ENCODE data around the gene CASS4. TPM values are rescaled to one million over a fixed set of nuclear protein-coding genes. Genes with fewer than 3 reads are reported as not detected.

Gene CASS4
- total RNA-seq, 1 experiment from 2014 or later: not detected

DNA sequence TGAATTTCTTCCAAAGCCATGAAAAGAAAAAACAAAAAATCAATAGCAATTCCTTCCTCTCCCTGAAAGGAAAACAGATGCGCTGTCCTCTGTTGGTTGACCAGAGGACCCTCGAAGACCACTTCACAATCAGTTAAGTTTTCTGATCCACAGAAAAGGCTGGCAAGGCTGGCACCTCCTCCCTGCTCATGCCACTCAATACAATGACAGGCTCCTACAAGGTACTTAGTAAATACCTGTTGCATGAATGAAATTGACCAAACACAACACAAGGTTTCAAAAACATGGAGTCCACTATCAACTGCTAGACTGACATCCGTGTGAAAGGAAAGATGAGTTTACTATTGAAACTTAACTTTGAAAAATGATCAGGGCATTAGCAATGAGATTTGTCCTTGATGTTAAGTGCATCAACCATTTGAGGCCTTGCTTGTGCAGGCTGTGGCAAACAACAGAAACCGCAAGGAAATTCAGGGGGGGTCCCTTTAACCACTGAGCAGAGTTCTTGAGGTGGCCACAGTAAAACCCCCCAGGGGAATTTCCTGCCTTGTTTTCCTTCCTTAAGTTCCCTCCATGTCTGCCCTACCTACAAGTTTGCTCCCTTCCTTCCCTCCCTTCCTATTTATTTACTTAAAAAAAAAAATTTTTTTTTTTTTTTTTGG, 28.4 kb downstream of the CASS4 start:
- Histone ChIP-seq H3K27ac (ENCODE audit: insufficient read length, low read depth, low read length) (no peak overlapping the region), H2AFZ (ENCODE audit: low read length) (no peak overlapping the region), H4K8ac (replicated peaks; ENCODE audit: insufficient read length, low read depth, low read length) (no peak overlapping the region), H3K23ac (ENCODE audit: insufficient read length, low read depth, low read length) (no peak overlapping the region), H3K14ac (ENCODE audit: insufficient read depth, low read length) (no peak overlapping the region), H4K91ac (ENCODE audit: insufficient read length, low read depth, low read length) (no peak overlapping the region), H3K27me3 (ENCODE audit: insufficient read depth, low read length) (no peaks in the 10 kb centered on the region), H3K9ac (ENCODE audit: extremely low read depth, insufficient read length, low read length) (no peak overlapping the region), H3K79me1 (ENCODE audit: insufficient read depth, low read depth, low read length, poor library complexity, severe bottlenecking) (no peaks in the 10 kb centered on the region), H2BK120ac (ENCODE audit: low read depth, low read length, poor library complexity, severe bottlenecking) (no peak overlapping the region), H3K4ac (ENCODE audit: low read depth, low read length) (no peak overlapping the region), H3K79me2 (ENCODE audit: insufficient read depth, low read length) (no peaks in the 10 kb centered on the region), H3K18ac (ENCODE audit: insufficient read length, low read depth, low read length) (no peak overlapping the region), H2AK5ac (ENCODE audit: insufficient read length, low read length) (no peak overlapping the region), H2BK12ac (ENCODE audit: insufficient read length, low read depth, low read length) (no peak overlapping the region), H4K20me1 (ENCODE audit: control insufficient read depth, insufficient read depth, insufficient read length) (no peaks in the 10 kb centered on the region), H3K9me3 (ENCODE audit: control insufficient read depth, low read depth, low read length) (no peaks in the 10 kb centered on the region), H2BK5ac (ENCODE audit: insufficient read length, low read length) (no peak overlapping the region), H2BK15ac (ENCODE audit: low read depth, low read length) (no peak overlapping the region), H3K23me2 (ENCODE audit: insufficient read length, low read depth, low read length, poor library complexity, severe bottlenecking) (no peaks in the 10 kb centered on the region), H3K56ac (ENCODE audit: insufficient read length, low read depth, low read length) (no peak overlapping the region), H3T11ph (ENCODE audit: low read length) (no peak overlapping the region), H3K4me1 (ENCODE audit: insufficient read depth, low read length) (no peaks in the 10 kb centered on the region), H3K4me2 (ENCODE audit: insufficient read depth, insufficient read length, low read length) (no peak overlapping the region), H4K5ac (ENCODE audit: insufficient read length, low read depth, low read length) (no peak overlapping the region), H2BK20ac (ENCODE audit: low read depth, low read length, poor library complexity, severe bottlenecking) (no peak overlapping the region)
- Mint-ChIP-seq H3K4me1 (no peaks in the 10 kb centered on the region; a peak in 1 of 4 replicates), H3K27me3 (ENCODE audit: low read depth) (peaks cover 21% of the 10 kb centered on the region), H3K36me3 (ENCODE audit: insufficient read depth in 1 of 3, low read depth in 3 of 3) (no peaks in the 10 kb centered on the region), H3K9me3 (no peaks in the 10 kb centered on the region), H3K27ac (no peak overlapping the region), H3K4me3 (no peak overlapping the region)
- WGBS (ENCODE audit: extremely low coverage, insufficient read length, low lambda C conversion rate): no CpG with 5 or more reads among the region's 4 CpGs
- no peak for DNase-seq
- TF ChIP-seq, protein P1, sequence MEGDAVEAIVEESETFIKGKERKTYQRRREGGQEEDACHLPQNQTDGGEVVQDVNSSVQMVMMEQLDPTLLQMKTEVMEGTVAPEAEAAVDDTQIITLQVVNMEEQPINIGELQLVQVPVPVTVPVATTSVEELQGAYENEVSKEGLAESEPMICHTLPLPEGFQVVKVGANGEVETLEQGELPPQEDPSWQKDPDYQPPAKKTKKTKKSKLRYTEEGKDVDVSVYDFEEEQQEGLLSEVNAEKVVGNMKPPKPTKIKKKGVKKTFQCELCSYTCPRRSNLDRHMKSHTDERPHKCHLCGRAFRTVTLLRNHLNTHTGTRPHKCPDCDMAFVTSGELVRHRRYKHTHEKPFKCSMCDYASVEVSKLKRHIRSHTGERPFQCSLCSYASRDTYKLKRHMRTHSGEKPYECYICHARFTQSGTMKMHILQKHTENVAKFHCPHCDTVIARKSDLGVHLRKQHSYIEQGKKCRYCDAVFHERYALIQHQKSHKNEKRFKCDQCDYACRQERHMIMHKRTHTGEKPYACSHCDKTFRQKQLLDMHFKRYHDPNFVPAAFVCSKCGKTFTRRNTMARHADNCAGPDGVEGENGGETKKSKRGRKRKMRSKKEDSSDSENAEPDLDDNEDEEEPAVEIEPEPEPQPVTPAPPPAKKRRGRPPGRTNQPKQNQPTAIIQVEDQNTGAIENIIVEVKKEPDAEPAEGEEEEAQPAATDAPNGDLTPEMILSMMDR (conservative IDR thresholded peaks at IDR 0.05): no peak
